Hepatocyte (in vitro differentiated cells): ENCODE data around the gene AUTS2. TPM values are rescaled to one million over a fixed set of nuclear protein-coding genes. Genes with fewer than 3 reads are reported as not detected.

Experiments
- DNase-seq: peaks from one replicate; pipeline ENCODE4 v3.0.0-alpha.2; 2016; ENCODE audit warnings: low spot score
- H2AFZ ChIP-seq: fragments of 200-600 bp; sonication (generic); 2 replicates; pipeline ENCODE4 v1.6.0; 2016; ENCODE audit warnings: antibody characterized with exemption, mild to moderate bottlenecking
- H3K27ac ChIP-seq: fragments of 200-600 bp; sonication (generic); 2 replicates; pipeline ENCODE4 v1.5.1; 2016; ENCODE audit warnings: mild to moderate bottlenecking
- H3K27me3 ChIP-seq: fragments of 200-600 bp; sonication (generic); 2 replicates; pipeline ENCODE4 v1.6.1; 2016
- H3K36me3 ChIP-seq: fragments of 200-600 bp; sonication (generic); replicated peaks from 2 replicates; pipeline ENCODE4 v1.5.1; 2016; ENCODE audit warnings: low read depth; ENCODE audit not compliant: insufficient read depth
- H3K4me1 ChIP-seq: fragments of 200-600 bp; sonication (generic); 2 replicates; pipeline ENCODE4 v1.5.1; 2016; ENCODE audit warnings: mild to moderate bottlenecking, moderate library complexity; ENCODE audit not compliant: insufficient read depth
- H3K4me2 ChIP-seq: fragments of 200-600 bp; sonication (generic); 2 replicates; pipeline ENCODE4 v1.6.0; 2016
- H3K4me3 ChIP-seq: fragments of 200-600 bp; sonication (generic); 2 replicates; pipeline ENCODE4 v1.5.1; 2016; ENCODE audit warnings: mild to moderate bottlenecking
- H3K79me2 ChIP-seq: fragments of 200-600 bp; sonication (generic); 2 replicates; pipeline ENCODE4 v1.6.0; 2017; ENCODE audit warnings: mild to moderate bottlenecking
- H3K9me2 ChIP-seq: fragments of 200-600 bp; sonication (generic); replicated peaks from 2 replicates; pipeline ENCODE4 v1.6.0; 2017; ENCODE audit warnings: mild to moderate bottlenecking; ENCODE audit not compliant: insufficient read depth
- H3K9me3 ChIP-seq: fragments of 200-600 bp; sonication (generic); 2 replicates; pipeline ENCODE4 v1.5.1; 2016; ENCODE audit warnings: low read depth, mild to moderate bottlenecking
- H4K20me1 ChIP-seq: fragments of 200-600 bp; sonication (generic); 2 replicates; pipeline ENCODE4 v1.6.0; 2016; ENCODE audit warnings: mild to moderate bottlenecking; ENCODE audit not compliant: insufficient read depth, poor library complexity, severe bottlenecking
- CTCF ChIP-seq: fragments of 200-600 bp; sonication (generic); IDR thresholded peaks from 2 replicates; pipeline ENCODE4 v1.5.1; 2016; ENCODE audit warnings: antibody characterized with exemption, mild to moderate bottlenecking; ENCODE audit not compliant: poor library complexity
- EZH2 ChIP-seq: fragments of 200-600 bp; sonication (generic); IDR thresholded peaks from 2 replicates; pipeline ENCODE4 v1.6.1; 2016; ENCODE audit warnings: antibody characterized with exemption, mild to moderate bottlenecking, borderline replicate concordance
- EZH2phosphoT487 ChIP-seq: fragments of 200-600 bp; sonication (generic); IDR thresholded peaks from one replicate; pipeline ENCODE4 v1.6.1; 2018; ENCODE audit warnings: antibody characterized with exemption, mild to moderate bottlenecking, low read depth, moderate library complexity; ENCODE audit not compliant: unreplicated experiment, severe bottlenecking
- WGBS: methylation state at CpG from one replicate; pipeline ENCODE4 v1.1.6; 2016; ENCODE audit warnings: low lambda C conversion rate; ENCODE audit errors: missing lambda C conversion rate; 5-methylcytosine and 5-hydroxymethylcytosine counted together
- polyA plus RNA-seq: library from polyadenylated mRNA; unstranded; fragments of >200 nt; fragmentation: Nextera tagmentation; extraction: Ambion mirVana; gene quantifications from 2 replicates; pipeline ENCODE4 v1.2.1, GENCODE V29; 2016
- total RNA-seq: library from RNA; depleted of rRNA; stranded (reverse); fragments of >200 nt; gene quantifications from 2 replicates; pipeline ENCODE4 v1.2.3, GENCODE V29; 2014

AUTS2 gene
- total and polyA plus RNA-seq, 2 experiments from 2014 or later, result 34.4 to 40.9 TPM

- Histone ChIP-seq H3K27ac (no peak overlapping the region), H3K4me3 (no peak overlapping the region), H3K27me3 (no peaks in the 10 kb centered on the region), H2AFZ (no peak overlapping the region), H3K9me3 (no peaks in the 10 kb centered on the region), H3K4me2 (no peak overlapping the region), H4K20me1 (no peaks in the 10 kb centered on the region), H3K36me3 (no peaks in the 10 kb centered on the region), H3K79me2 (no peaks in the 10 kb centered on the region), H3K9me2 (no peaks in the 10 kb centered on the region), H3K4me1 (peaks cover 3% of the 10 kb centered on the region)
- no peak for TF ChIP-seq EZH2
- TF ChIP-seq CTCF, result no peak
- TF ChIP-seq EZH2phosphoT487, result no peak
- WGBS, result 48% methylated on average over 1 of the region's 1 CpG
- DNase-seq, result no peak
Measured at GRCh38 chr7:70318511-70318910, 720.2 kb downstream of the AUTS2 start.

- WGBS, result 51% methylated on average over 2 of the region's 2 CpGs
- no peak for DNase-seq
- H3K4me2 ChIP-seq, result no peak overlapping the region
Measured at GRCh38 chr7:70319057-70319456, 720.8 kb downstream of the AUTS2 start.

GRCh38 chr7:70321016-70321590 is 722.8 kb downstream of the AUTS2 start:
- Histone ChIP-seq H3K27me3 (no peaks in the 10 kb centered on the region), H3K4me3 (no peak overlapping the region), H3K9me2 (no peaks in the 10 kb centered on the region), H2AFZ (no peak overlapping the region), H4K20me1 (no peaks in the 10 kb centered on the region), H3K79me2 (no peaks in the 10 kb centered on the region), H3K4me1 (peaks cover 3% of the 10 kb centered on the region), H3K27ac (no peak overlapping the region), H3K4me2 (no peak overlapping the region), H3K36me3 (no peaks in the 10 kb centered on the region), H3K9me3 (no peaks in the 10 kb centered on the region)
- no peak for TF ChIP-seq CTCF
- TF ChIP-seq EZH2phosphoT487, result no peak
- no peak for TF ChIP-seq EZH2
- 93% methylated on average over 6 of the region's 6 CpGs for WGBS
- no peak for DNase-seq

More at GRCh38 chr7:70319057-70319456, 720.8 kb downstream of the AUTS2 start:
- H3K36me3 ChIP-seq, result no peaks in the 10 kb centered on the region
- H3K9me2 ChIP-seq, result no peaks in the 10 kb centered on the region
- TF ChIP-seq EZH2, result no peak
- no peaks in the 10 kb centered on the region for H3K79me2 ChIP-seq
- no peaks in the 10 kb centered on the region for H3K9me3 ChIP-seq
- H3K27ac ChIP-seq, result no peak overlapping the region
- no peak overlapping the region for H3K4me3 ChIP-seq
- peaks cover 3% of the 10 kb centered on the region for H3K4me1 ChIP-seq
- H2AFZ ChIP-seq, result no peak overlapping the region
- H4K20me1 ChIP-seq, result no peaks in the 10 kb centered on the region
- no peaks in the 10 kb centered on the region for H3K27me3 ChIP-seq

- H3K79me2 ChIP-seq, result no peaks in the 10 kb centered on the region
- no peak overlapping the region for H3K4me3 ChIP-seq
- H3K36me3 ChIP-seq, result no peaks in the 10 kb centered on the region
- no peaks in the 10 kb centered on the region for H3K27me3 ChIP-seq
- peaks cover 3% of the 10 kb centered on the region for H3K4me1 ChIP-seq
- TF ChIP-seq CTCF, result no peak
- no peak for TF ChIP-seq EZH2
- TF ChIP-seq EZH2phosphoT487, result no peak
- no peak for DNase-seq
- 100% methylated on average over 1 of the region's 1 CpG for WGBS
- no peak overlapping the region for H3K27ac ChIP-seq
- H3K9me3 ChIP-seq, result no peaks in the 10 kb centered on the region
- H4K20me1 ChIP-seq, result no peaks in the 10 kb centered on the region
- H3K4me2 ChIP-seq, result no peak overlapping the region
- H2AFZ ChIP-seq, result no peak overlapping the region
- H3K9me2 ChIP-seq, result no peaks in the 10 kb centered on the region
Measured at GRCh38 chr7:70322856-70323255, 724.6 kb downstream of the AUTS2 start.
